GM23248 (cell line): ENCODE data around the gene HLA-DQB2.

Source experiments
- EZH2 ChIP-seq: fragments of 200-600 bp; sonication (generic); IDR thresholded peaks from 2 replicates; pipeline ENCODE4 v1.6.1; 2018; ENCODE audit warnings: antibody characterized with exemption, mild to moderate bottlenecking; ENCODE audit not compliant: insufficient read depth, poor library complexity, severe bottlenecking
- EZH2phosphoT487 ChIP-seq: fragments of 200-600 bp; sonication (generic); IDR thresholded peaks from 2 replicates; pipeline ENCODE4 v1.6.1; 2018; ENCODE audit warnings: antibody characterized with exemption, moderate library complexity, mild to moderate bottlenecking, low read depth; ENCODE audit not compliant: insufficient read depth

- no peak for TF ChIP-seq EZH2
- no peak for TF ChIP-seq EZH2phosphoT487
Observed at GRCh38 chr6:32763421-32763820, at the start of gene HLA-DQB2.
